HCT116 (cell line): Measurements from ENCODE around the gene CHST1. TPM values are rescaled to one million over a fixed set of nuclear protein-coding genes. Genes with fewer than 3 reads are reported as not detected.

Experiments used
- ATAC-seq: fragments of 200-7000 bp; cut with Tn5 transposase; 2 replicates; pipeline ENCODE4 v1.9.1; 2020; ENCODE audit warnings: mild to moderate bottlenecking, moderate library complexity
- BruUV-seq: library from RNA; stranded (reverse); fragments of 400-500 nt; replicated peaks from 2 replicates; lab custom pipeline; 2021; lab: Mats Ljungman, UMichigan
- CTCF ChIA-PET: fragments of 300-600 bp; sonication (Branson Sonifier 250); formaldehyde crosslinking; loops from one replicate; lab custom pipeline; 2021; ENCODE audit warnings: antibody characterized with exemption; lab: Charles Lee
- POLR2A ChIA-PET: fragments of 300-600, 350-600 bp; sonication (Branson Sonifier 250); formaldehyde crosslinking; loops from one replicate; lab custom pipeline; 2021; ENCODE audit warnings: antibody characterized with exemption; lab: Charles Lee
- RAD21 ChIA-PET, 2 experiments: fragments of 300-600 bp; sonication (Branson Sonifier 250); formaldehyde crosslinking; loops; one replicate each; lab custom pipeline; 2023; ENCODE audit warnings: low total read pairs in 2 of 2; ENCODE audit not compliant: uncharacterized antibody in 2 of 2, unreplicated experiment in 2 of 2, low non-redundant PET in 1 of 2; lab: Charles Lee
- DNase-seq: peaks from one replicate; pipeline ENCODE4 v3.0.0-alpha.2; 2010; ENCODE audit warnings: low read depth, low spot score
- H2AFZ ChIP-seq: fragments of 200-600 bp; shearing (Covaris generic), sonication (generic); 2 replicates; pipeline ENCODE4 v1.6.1; 2017; ENCODE audit warnings: low read depth, mixed run types, mixed read lengths, antibody characterized with exemption, low read length; ENCODE audit not compliant: poor library complexity, severe bottlenecking
- H3K27ac ChIP-seq: 2 replicates; pipeline ENCODE4 v1.5.1; 2012; ENCODE audit warnings: low read depth, low read length
- H3K27me3 ChIP-seq: fragments of 200-600 bp; sonication (generic); 2 replicates; pipeline ENCODE4 v1.6.1; 2016; ENCODE audit warnings: mixed run types, low read length, mixed read lengths; ENCODE audit not compliant: insufficient read depth
- H3K36me3 ChIP-seq, 2 experiments: fragments of 200-500 bp in 1 of 2; fragments of 200-600 bp in 1 of 2; sonication (Bioruptor generic) in 1 of 2; sonication (generic) in 1 of 2; 2 replicates each; pipeline versions ENCODE4 v1.5.1 to v1.6.1; 2014 to 2016; ENCODE audit warnings: low read length in 2 of 2, inconsistent platforms in 1 of 2, mixed read lengths in 1 of 2, mixed run types in 1 of 2; ENCODE audit not compliant: insufficient read depth in 2 of 2, control insufficient read depth in 1 of 2
- H3K4me1 ChIP-seq, 2 experiments: fragments of 200-600 bp in 1 of 2; sonication (generic) in 1 of 2; 2 replicates each; pipeline versions ENCODE4 v1.5.1 to v1.6.1; 2012 to 2017; ENCODE audit warnings: low read length in 2 of 2, inconsistent platforms in 1 of 2, mild to moderate bottlenecking in 1 of 2, mixed read lengths in 1 of 2, mixed run types in 1 of 2, moderate library complexity in 1 of 2; ENCODE audit not compliant: insufficient read depth in 2 of 2, control insufficient read depth in 1 of 2
- H3K4me2 ChIP-seq: fragments of 200-600 bp; sonication (generic); 2 replicates; pipeline ENCODE4 v1.6.1; 2017; ENCODE audit warnings: mixed run types, low read length, mixed read lengths
- H3K4me3 ChIP-seq, 2 experiments: fragments of 200-600 bp in 1 of 2; sonication (generic) in 1 of 2; replicated peaks in 1 of 2; 2 replicates each; pipeline ENCODE4 v1.5.1; 2011 to 2016; ENCODE audit warnings: low read length in 2 of 2, control low read depth in 1 of 2, low read depth in 1 of 2, mild to moderate bottlenecking in 1 of 2, mixed read lengths in 1 of 2, mixed run types in 1 of 2
- H3K79me2 ChIP-seq: fragments of 200-600 bp; sonication (generic); 2 replicates; pipeline ENCODE4 v1.6.1; 2017; ENCODE audit warnings: mild to moderate bottlenecking, mixed run types, low read length, moderate library complexity, mixed read lengths; ENCODE audit not compliant: insufficient read depth
- H3K9ac ChIP-seq: fragments of 200-600 bp; sonication (generic); 2 replicates; pipeline ENCODE4 v1.6.1; 2016; ENCODE audit warnings: low read length, mixed read lengths
- H3K9me2 ChIP-seq: fragments of 200-600 bp; sonication (generic), shearing (Covaris generic); 2 replicates; pipeline ENCODE4 v1.6.1; 2017; ENCODE audit warnings: mixed run types, mild to moderate bottlenecking, moderate library complexity; ENCODE audit not compliant: insufficient read depth
- H3K9me3 ChIP-seq, 2 experiments: fragments of 200-500 bp in 1 of 2; fragments of 200-600 bp in 1 of 2; sonication (Bioruptor generic) in 1 of 2; sonication (generic) in 1 of 2; 2 replicates each; pipeline ENCODE4 v1.6.1; 2014 to 2017; ENCODE audit warnings: low read length in 2 of 2, mixed read lengths in 2 of 2, inconsistent platforms in 1 of 2, low read depth in 1 of 2, mild to moderate bottlenecking in 1 of 2, mixed run types in 1 of 2, moderate library complexity in 1 of 2; ENCODE audit not compliant: control insufficient read depth in 1 of 2, insufficient read depth in 1 of 2
- H4K20me1 ChIP-seq: fragments of 200-600 bp; sonication (generic), shearing (Covaris generic); 2 replicates; pipeline ENCODE4 v1.6.1; 2017; ENCODE audit warnings: mixed run types, mild to moderate bottlenecking, moderate library complexity; ENCODE audit not compliant: insufficient read depth
- CBX3 ChIP-seq: IDR thresholded peaks from 2 replicates; pipeline ENCODE4 v1.6.1; 2012; ENCODE audit warnings: low read depth
- CEBPB ChIP-seq: IDR thresholded peaks from 2 replicates; pipeline ENCODE4 v1.6.1; 2012; ENCODE audit warnings: low read depth
- CTCF ChIP-seq, 3 experiments: fragments of 200-600 bp in 1 of 3; sonication (generic) in 1 of 3; IDR thresholded peaks in 2 of 3; conservative IDR thresholded peaks in 1 of 3; 2 replicates each; pipeline ENCODE4 v1.5.1; 2012 to 2017; ENCODE audit warnings: low read depth in 2 of 3, low read length in 2 of 3, antibody characterized with exemption in 1 of 3, borderline replicate concordance in 1 of 3, control low read depth in 1 of 3, mild to moderate bottlenecking in 1 of 3, mixed read lengths in 1 of 3, mixed run types in 1 of 3, moderate library complexity in 1 of 3; ENCODE audit not compliant: insufficient read depth in 1 of 3
- EGR1 ChIP-seq: IDR thresholded peaks from 2 replicates; pipeline ENCODE4 v1.6.1; 2012; ENCODE audit warnings: low read depth
- EZH2 ChIP-seq: fragments of 200-600 bp; sonication (generic); IDR thresholded peaks from 2 replicates; pipeline ENCODE4 v1.6.1; 2017; ENCODE audit warnings: antibody characterized with exemption, mixed run types
- FOSL1 ChIP-seq: IDR thresholded peaks from 2 replicates; pipeline ENCODE4 v1.6.1; 2012; ENCODE audit warnings: low read depth
- JUND ChIP-seq: IDR thresholded peaks from 2 replicates; pipeline ENCODE4 v1.6.1; 2012
- POLR2AphosphoS5 ChIP-seq: IDR thresholded peaks from 2 replicates; pipeline ENCODE4 v1.6.1; 2011; ENCODE audit warnings: mild to moderate bottlenecking, low read depth, low read length, moderate library complexity
- RAD21 ChIP-seq: IDR thresholded peaks from 2 replicates; pipeline ENCODE4 v1.6.1; 2012; ENCODE audit warnings: low read depth, mild to moderate bottlenecking
- TCF7L2 ChIP-seq: IDR thresholded peaks from 2 replicates; pipeline ENCODE4 v1.7.0; 2011; ENCODE audit warnings: borderline replicate concordance, inconsistent platforms; ENCODE audit not compliant: insufficient read depth, insufficient read length; ENCODE audit errors: extremely low read depth
- YY1 ChIP-seq: IDR thresholded peaks from 2 replicates; pipeline ENCODE4 v1.6.1; 2011; ENCODE audit warnings: low read length, low read depth, moderate library complexity, mild to moderate bottlenecking; ENCODE audit not compliant: insufficient replicate concordance; ENCODE audit errors: extremely low read depth
- ZBTB33 ChIP-seq: IDR thresholded peaks from 2 replicates; pipeline ENCODE4 v1.6.1; 2011; ENCODE audit warnings: mild to moderate bottlenecking, low read length, moderate library complexity; ENCODE audit not compliant: insufficient replicate concordance; ENCODE audit errors: extremely low read depth
- ZFX ChIP-seq: fragments of 450-650 bp; IDR thresholded peaks from 2 replicates; pipeline ENCODE4 v1.6.1; 2017
- ZNF274 ChIP-seq: fragments of 200-500 bp; sonication (Bioruptor generic); IDR thresholded peaks from 2 replicates; pipeline ENCODE4 v1.6.1; 2014; ENCODE audit warnings: mild to moderate bottlenecking, low read depth, low read length, inconsistent platforms
- intact Hi-C: fragments of 100-400 bp; cut with micrococcal nuclease; formaldehyde crosslinking; loops from 2 replicates; pipeline ENCODE4 v1.10.0; 2022
- total RNA-seq: library from RNA; stranded (reverse); gene quantifications from one replicate; pipeline ENCODE4 v1.2.1, GENCODE V29; 2021; ENCODE audit not compliant: unreplicated experiment
- TF ChIP-seq, protein P1 (sequence below): IDR thresholded peaks from 2 replicates; pipeline ENCODE4 v1.6.1; 2012

The CHST1 gene
- total RNA-seq, 1 experiment from 2014 or later, result 0.69 TPM

DNA sequence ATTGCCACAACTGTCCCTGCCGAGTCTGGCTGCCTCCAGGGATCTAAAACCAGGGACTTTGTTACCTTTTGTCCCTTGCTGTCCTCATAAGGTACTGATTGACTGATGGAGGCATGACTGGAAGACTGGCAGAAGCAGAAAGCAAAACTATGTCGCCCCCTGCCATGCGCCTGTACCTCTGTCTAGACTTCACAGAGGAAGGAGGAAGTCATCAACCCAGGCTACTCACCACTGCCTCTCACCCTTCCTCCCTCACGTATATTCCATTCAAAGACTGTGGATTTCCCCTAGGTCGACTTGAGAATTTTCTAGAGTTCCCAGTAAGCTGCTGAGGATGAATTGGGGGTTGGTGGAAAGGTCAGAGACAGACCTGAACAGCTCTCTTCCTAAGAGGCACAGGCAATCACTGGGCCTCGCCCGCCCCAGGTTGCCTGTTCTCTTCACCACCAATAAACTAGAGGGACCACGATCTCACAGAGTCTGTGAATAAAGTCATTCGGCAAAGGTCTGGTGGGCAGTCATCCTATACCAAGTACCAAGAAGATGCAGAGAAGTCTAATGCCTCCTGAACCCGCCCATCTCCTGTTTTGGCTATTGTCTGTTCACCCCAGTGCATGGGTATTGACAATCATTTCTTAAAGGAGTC, 27.5 kb upstream of the CHST1 start:
- no peaks in the 10 kb centered on the region for H3K9me3 ChIP-seq
- no peak for TF ChIP-seq POLR2AphosphoS5
- TF ChIP-seq RAD21, result peak; percentile 20; the same call in 1 of the 2 replicates
- ChIA-PET CTCF (no interaction called here), RAD21 (no interaction called here), POLR2A (no interaction called here)
- DNase-seq, result no peak
- intact Hi-C loops, result no loop called here
- no peak overlapping the region for H3K27ac ChIP-seq
- H4K20me1 ChIP-seq, result no peaks in the 10 kb centered on the region
- no peak overlapping the region for H3K4me3 ChIP-seq
- peaks cover 18% of the 10 kb centered on the region for H3K27me3 ChIP-seq
- no peak overlapping the region for H3K4me2 ChIP-seq
- H3K36me3 ChIP-seq, result no peaks in the 10 kb centered on the region
- H2AFZ ChIP-seq, result no peak overlapping the region
- BruUV-seq, result no TSS peak
- no peaks in the 10 kb centered on the region for H3K4me1 ChIP-seq
- H3K79me2 ChIP-seq, result no peaks in the 10 kb centered on the region
- H3K9me2 ChIP-seq, result no peaks in the 10 kb centered on the region
- no peak overlapping the region for H3K9ac ChIP-seq
- ATAC-seq, result no peak

GRCh38 chr11:45688472-45689033, 23.1 kb upstream of the CHST1 start:
- intact Hi-C loops, result no loop called here
- Histone ChIP-seq H3K4me3 (no peak overlapping the region), H4K20me1 (no peaks in the 10 kb centered on the region), H3K27ac (no peak overlapping the region), H3K36me3 (no peaks in the 10 kb centered on the region), H3K4me2 (no peak overlapping the region), H3K79me2 (no peaks in the 10 kb centered on the region), H2AFZ (no peak overlapping the region), H3K9me2 (no peaks in the 10 kb centered on the region), H3K27me3 (peaks cover 46% of the 10 kb centered on the region), H3K9me3 (no peaks in the 10 kb centered on the region), H3K4me1 (no peaks in the 10 kb centered on the region), H3K9ac (no peak overlapping the region)
- TF ChIP-seq ZBTB33 (no peak), TCF7L2 (no peak), YY1 (no peak), FOSL1 (no peak), CTCF (IDR thresholded peaks at IDR 0.05 in 2 of 3, conservative IDR thresholded peaks at IDR 0.05 in 1 of 3; ENCODE audit: borderline replicate concordance in 1 of 3, insufficient read depth in 1 of 3, low read depth in 2 of 3, low read length in 2 of 3) (no peak), EGR1 (no peak), EZH2 (no peak), CEBPB (no peak), ZNF274 (no peak), CBX3 (no peak), RAD21 (no peak), ZFX (no peak), JUND (no peak)
- TF ChIP-seq, protein P1, sequence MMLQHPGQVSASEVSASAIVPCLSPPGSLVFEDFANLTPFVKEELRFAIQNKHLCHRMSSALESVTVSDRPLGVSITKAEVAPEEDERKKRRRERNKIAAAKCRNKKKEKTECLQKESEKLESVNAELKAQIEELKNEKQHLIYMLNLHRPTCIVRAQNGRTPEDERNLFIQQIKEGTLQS, result no peak
- ATAC-seq (no peak), DNase-seq (no peak)
- ChIA-PET CTCF (no interaction called here), RAD21 (no interaction called here), POLR2A (no interaction called here)
- BruUV-seq, result no TSS peak
